GM12874 (cell line): ENCODE results near the gene OSBPL1A.

Experiments used
- CTCF ChIP-seq: IDR thresholded peaks from 2 replicates; pipeline ENCODE4 v1.5.1; 2011; ENCODE audit warnings: low read depth, mild to moderate bottlenecking, control low read depth, low read length, moderate library complexity; ENCODE audit not compliant: insufficient read depth

The OSBPL1A gene

GRCh38 chr18:24259869-24260641 is 137.6 kb downstream of the OSBPL1A start:
- TF ChIP-seq CTCF: no peak

GRCh38 chr18:24254071-24254470 is 143.6 kb downstream of the OSBPL1A start:
- TF ChIP-seq CTCF: no peak

- TF ChIP-seq CTCF: no peak
Observed at GRCh38 chr18:24249716-24250115, 147.9 kb downstream of the OSBPL1A start.

- TF ChIP-seq CTCF: no peak
Observed at GRCh38 chr18:24248359-24248758, 149.3 kb downstream of the OSBPL1A start.

- TF ChIP-seq CTCF: no peak
Observed at GRCh38 chr18:24246143-24246542, 151.5 kb downstream of the OSBPL1A start.

GRCh38 chr18:24244698-24245097 is 152.9 kb downstream of the OSBPL1A start:
- no peak for TF ChIP-seq CTCF

GRCh38 chr18:24243677-24244076 is 153.9 kb downstream of the OSBPL1A start:
- TF ChIP-seq CTCF: no peak
